Testis (tissue), 2 donors: Measurements from ENCODE around the gene ATP6V1E1.

ENCODE experiments used
- CTCF ChIP-seq, 3 experiments: fragments of 450-650 bp in 2 of 3; fragments of 200-600 bp in 1 of 3; sonication (generic) in 1 of 3; IDR thresholded peaks; one replicate each; pipeline ENCODE4 v1.5.1; 2016 to 2019; ENCODE audit warnings: antibody characterized with exemption in 3 of 3, mild to moderate bottlenecking in 2 of 3, moderate library complexity in 1 of 3
- POLR2A ChIP-seq: fragments of 450-650 bp; IDR thresholded peaks from one replicate; pipeline ENCODE4 v1.6.1; 2017; ENCODE audit warnings: antibody characterized with exemption, mild to moderate bottlenecking, moderate library complexity

GRCh38 chr22:17628406-17629172 lies at the start of gene ATP6V1E1:
- TF ChIP-seq CTCF (IDR thresholded peaks at IDR 0.05), result no peak
- TF ChIP-seq POLR2A, result peak; percentile 19
